Stomach smooth muscle (tissue), 2 donors: ENCODE data around the gene FA2H.

Experiments used
- H3K27ac ChIP-seq: one replicate; pipeline ENCODE4 v1.7.0; 2013; ENCODE audit warnings: mild to moderate bottlenecking, low read length, inconsistent platforms
- H3K27me3 ChIP-seq, 2 donors: one replicate each; pipeline ENCODE4 v1.7.0; 2013; ENCODE audit warnings: low read length in 2 of 2; ENCODE audit not compliant: insufficient read depth in 2 of 2, control insufficient read depth in 1 of 2
- H3K36me3 ChIP-seq, 2 donors: one replicate each; pipeline ENCODE4 v1.7.0; 2013; ENCODE audit warnings: low read length in 2 of 2; ENCODE audit not compliant: control insufficient read depth in 2 of 2, insufficient read depth in 2 of 2
- H3K4me1 ChIP-seq: one replicate; pipeline ENCODE4 v1.7.0; 2013; ENCODE audit warnings: low read length; ENCODE audit not compliant: control insufficient read depth, insufficient read depth
- H3K4me3 ChIP-seq, 2 donors: one replicate each; pipeline ENCODE4 v1.7.0; 2013; ENCODE audit warnings: low read length in 2 of 2
- H3K9ac ChIP-seq, 2 donors: one replicate each; pipeline ENCODE4 v1.7.0; 2013; ENCODE audit warnings: low read length in 2 of 2, mild to moderate bottlenecking in 1 of 2
- H3K9me3 ChIP-seq, 2 donors: one replicate each; pipeline ENCODE4 v1.7.0; 2013; ENCODE audit warnings: low read length in 2 of 2; ENCODE audit not compliant: control insufficient read depth in 2 of 2
- donor health status: healthy.
- donor health status: Pancreatic carcinoma.

FA2H gene

DNA sequence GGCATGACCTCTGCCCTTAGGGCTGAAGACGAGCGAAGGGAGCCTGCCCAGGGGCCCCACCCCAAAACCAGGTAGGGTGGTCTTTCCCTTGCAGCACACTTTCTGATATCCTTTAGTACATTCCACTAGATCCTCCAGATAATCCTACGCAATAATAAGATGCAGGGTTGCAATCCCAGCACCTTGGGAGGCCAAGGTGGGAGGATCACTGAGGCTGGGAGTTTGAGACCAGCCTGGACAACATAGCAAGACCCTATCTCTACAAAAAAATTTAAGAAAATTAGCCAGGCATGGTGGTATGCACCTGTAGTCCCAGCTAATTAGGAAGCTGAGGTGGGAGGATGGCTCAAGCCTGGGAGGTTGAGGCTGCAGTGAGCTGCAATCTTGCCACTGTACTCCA is 39.1 kb downstream of the FA2H start:
- H3K9ac ChIP-seq, result no peak overlapping the region
- no peaks in the 10 kb centered on the region for H3K36me3 ChIP-seq
- no peak overlapping the region for H3K4me3 ChIP-seq
- no peaks in the 10 kb centered on the region for H3K4me1 ChIP-seq
- H3K9me3 ChIP-seq, result no peaks in the 10 kb centered on the region
- peaks cover 2% of the 10 kb centered on the region in 2 donors for H3K27me3 ChIP-seq
- H3K27ac ChIP-seq, result no peak overlapping the region

DNA sequence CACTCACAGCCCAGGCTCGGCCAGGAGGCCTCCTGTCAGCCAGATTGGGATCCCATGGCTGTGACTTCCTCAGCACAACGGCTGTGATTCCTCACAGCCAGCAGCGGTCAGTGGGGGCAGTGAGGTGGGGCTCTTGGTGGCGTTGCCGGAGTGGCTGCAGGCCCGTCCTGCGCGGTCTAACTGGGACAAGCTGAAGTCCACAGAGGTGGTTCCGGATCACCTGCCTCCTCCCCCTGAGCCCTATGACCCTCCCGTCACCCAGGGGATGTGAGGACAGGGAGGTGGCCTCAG is 39.5 kb downstream of the FA2H start:
- H3K4me3 ChIP-seq, result no peak overlapping the region
- H3K9me3 ChIP-seq, result no peaks in the 10 kb centered on the region
- no peaks in the 10 kb centered on the region for H3K4me1 ChIP-seq
- H3K36me3 ChIP-seq, result no peaks in the 10 kb centered on the region
- peaks cover 2% of the 10 kb centered on the region in 2 donors for H3K27me3 ChIP-seq
- no peak overlapping the region for H3K9ac ChIP-seq
- no peak overlapping the region for H3K27ac ChIP-seq

DNA sequence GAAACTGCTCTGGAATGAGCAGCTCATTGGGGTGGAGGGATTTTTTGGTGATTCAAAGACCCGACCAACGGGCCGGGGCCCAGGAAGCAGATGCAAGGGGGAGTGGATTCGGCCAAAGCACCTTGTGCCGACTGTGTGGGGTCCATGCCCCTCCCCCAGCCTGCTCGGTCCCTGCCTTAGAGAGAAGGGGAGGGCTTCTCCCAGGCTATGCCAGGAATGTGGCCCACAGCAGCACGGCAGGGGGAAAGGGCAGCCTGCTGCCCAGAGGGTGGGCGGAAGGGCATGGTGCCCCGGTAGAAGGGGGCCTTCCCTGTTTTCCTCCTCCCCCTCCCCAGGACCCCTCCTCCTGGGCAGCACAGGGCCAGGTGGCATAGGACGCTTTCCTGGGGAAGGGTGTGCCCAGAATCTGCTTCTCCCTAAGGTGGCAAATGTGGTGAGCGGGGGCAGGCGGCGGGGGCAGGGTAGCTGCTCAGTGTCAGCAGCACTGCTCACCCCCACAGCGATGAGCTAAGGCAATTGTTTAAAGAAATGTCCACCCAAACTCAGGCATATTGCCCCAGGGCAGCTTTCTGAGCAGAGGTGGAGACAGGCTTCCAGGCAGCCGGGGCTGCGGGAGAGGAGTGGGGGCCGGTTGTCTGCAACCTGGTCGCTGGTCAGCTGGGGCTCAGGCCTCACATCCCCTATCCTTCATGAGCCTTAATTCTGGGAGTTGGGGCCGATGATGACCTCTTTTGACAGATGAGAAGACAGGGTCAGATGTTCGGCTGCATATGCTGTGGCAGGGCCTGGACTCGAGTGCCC is 40.1 kb downstream of the FA2H start:
- Histone ChIP-seq H3K36me3 (no peaks in the 10 kb centered on the region), H3K4me3 (no peak overlapping the region), H3K9ac (no peak overlapping the region), H3K4me1 (no peaks in the 10 kb centered on the region), H3K27me3 (peaks cover 2% of the 10 kb centered on the region in 2 donors), H3K9me3 (no peaks in the 10 kb centered on the region), H3K27ac (no peak overlapping the region)

DNA sequence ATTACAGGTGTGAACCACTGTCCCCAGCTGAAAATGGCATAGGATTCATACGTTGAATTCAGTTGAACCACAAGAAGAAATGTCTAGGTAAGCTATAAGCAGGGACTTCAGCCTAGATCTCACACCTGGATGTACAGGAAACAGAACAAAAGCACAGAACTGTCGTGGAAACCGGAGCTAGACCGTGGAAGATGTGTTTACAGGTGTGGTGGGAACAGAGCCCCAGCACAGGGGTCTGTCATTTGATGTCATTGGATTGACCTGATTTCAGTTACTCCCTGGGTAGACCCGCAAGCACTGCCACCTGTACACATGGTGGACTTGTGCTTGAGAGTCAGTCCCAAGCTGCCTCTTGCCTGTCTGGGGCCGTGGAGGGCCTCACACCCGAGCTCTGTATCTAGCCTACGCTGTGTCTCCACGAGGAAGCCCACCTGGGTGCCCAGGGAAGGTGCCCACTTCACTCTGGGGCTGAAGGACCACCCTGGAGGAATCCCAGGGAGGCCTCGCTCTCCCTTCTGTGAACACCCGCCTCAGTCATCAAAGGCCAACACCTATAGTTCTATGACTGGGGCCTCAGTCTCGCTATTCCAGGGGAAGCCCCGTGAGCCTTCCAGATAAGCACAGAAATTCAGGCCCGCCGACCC is 41.8 kb downstream of the FA2H start:
- no peak overlapping the region for H3K9ac ChIP-seq
- H3K4me1 ChIP-seq, result no peaks in the 10 kb centered on the region
- H3K27ac ChIP-seq, result no peak overlapping the region
- no peaks in the 10 kb centered on the region for H3K9me3 ChIP-seq
- H3K27me3 ChIP-seq, result peaks cover 0 to 2% of the 10 kb centered on the region in 2 donors
- no peak overlapping the region for H3K4me3 ChIP-seq
- H3K36me3 ChIP-seq, result no peaks in the 10 kb centered on the region

DNA sequence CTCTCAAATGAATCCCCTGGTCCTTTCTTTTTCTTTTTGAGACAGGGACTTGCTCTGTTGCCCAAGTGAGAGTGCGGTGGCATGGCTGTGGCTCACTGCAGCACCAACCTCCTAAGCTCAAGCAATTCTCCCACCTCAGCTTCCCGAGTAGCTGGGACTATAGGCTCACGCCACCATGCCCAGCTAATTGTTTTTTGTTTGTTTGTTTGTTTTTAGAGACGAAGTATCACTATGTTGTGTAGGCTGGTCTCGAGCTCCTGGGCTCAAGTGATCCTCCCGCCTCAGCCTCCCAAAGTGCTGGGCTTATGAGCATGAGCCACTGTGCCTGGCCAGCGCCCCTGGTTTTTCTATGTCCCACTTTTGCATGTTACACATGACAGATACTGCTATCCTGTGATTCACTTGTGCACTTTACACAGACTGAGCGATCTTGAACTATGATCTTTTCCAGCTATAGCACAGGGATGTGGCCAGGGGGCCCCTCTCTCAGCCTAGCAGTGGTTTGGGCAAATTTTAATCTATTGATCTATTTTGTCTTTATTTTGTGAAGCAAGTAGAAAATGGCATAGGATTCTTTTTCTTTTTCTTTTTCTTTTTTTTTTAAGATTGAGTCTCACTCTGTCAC is 42.7 kb downstream of the FA2H start:
- Histone ChIP-seq H3K4me3 (no peak overlapping the region), H3K36me3 (no peaks in the 10 kb centered on the region), H3K27ac (no peak overlapping the region), H3K9me3 (peaks cover under 1 to 3% of the 10 kb centered on the region in 2 donors), H3K9ac (no peak overlapping the region), H3K4me1 (no peaks in the 10 kb centered on the region), H3K27me3 (no peaks in the 10 kb centered on the region)

DNA sequence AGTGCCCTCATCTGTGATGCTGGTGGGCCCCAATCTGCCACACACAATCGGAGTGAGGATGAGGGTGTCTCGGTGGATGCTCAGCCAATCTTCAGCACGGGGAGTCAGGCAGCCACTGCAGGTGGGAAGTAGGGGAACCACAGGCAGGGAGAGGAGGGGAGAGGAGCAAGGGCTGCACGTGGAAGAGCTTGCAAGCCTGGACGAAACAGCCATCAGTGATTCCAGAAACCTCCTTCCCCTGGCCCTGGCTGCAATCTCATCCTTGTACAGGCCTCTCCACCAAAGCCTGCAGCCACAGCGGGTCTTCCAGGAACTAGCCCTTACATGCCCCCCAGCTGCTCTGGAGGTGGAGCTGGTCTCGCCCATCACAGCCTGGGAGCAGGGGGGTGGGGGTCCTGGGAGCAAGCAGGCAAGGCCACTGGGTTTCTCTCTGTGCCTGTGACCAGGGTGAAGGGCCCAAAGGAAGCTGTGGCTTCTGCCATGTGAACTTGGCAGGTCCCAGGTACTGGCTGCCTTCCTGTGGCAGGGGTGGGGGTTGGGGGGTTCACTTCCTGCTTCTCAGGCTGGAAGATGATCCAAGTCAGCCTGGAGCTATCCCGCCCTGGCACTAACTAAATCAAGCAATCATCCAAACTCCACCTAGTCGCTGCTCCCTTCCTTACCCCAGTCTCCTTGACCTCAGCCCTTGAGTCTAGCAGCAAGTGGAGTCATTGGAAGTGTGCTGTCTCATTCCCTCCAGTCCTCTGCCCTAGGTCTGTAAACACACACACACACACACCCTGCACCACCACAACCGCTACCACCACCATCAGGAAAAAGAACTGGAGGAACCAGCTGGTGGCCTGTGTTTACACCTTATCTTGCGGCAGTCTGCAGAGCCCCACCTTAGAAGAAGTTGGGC is 44.6 kb downstream of the FA2H start:
- H3K4me1 ChIP-seq, result no peaks in the 10 kb centered on the region
- H3K9me3 ChIP-seq, result peaks cover 5 to 9% of the 10 kb centered on the region in 2 donors
- H3K4me3 ChIP-seq, result no peak overlapping the region
- no peaks in the 10 kb centered on the region for H3K27me3 ChIP-seq
- H3K27ac ChIP-seq, result no peak overlapping the region
- H3K9ac ChIP-seq, result no peak overlapping the region
- no peaks in the 10 kb centered on the region for H3K36me3 ChIP-seq

DNA sequence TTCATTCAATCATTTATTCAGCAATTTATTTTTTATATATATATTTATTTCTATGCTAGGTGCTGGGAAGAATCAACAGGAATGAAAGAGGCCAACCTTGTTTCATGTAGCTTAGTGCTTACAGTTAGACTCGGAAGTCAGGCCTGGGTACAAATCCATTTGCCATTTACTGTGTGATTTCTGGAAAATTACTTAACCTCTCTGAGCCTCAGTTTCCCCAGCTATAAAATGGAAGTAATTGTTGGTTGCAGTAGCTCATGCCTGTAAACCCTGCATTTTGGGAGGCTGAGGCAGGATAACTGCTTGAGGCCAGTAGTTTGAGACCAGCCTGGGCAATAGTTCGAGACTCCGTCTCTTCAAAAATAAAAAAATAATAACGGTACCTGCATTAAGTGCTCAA is 46.7 kb downstream of the FA2H start:
- Histone ChIP-seq H3K27ac (no peak overlapping the region), H3K36me3 (no peaks in the 10 kb centered on the region), H3K4me3 (no peak overlapping the region), H3K27me3 (peaks cover 0 to 3% of the 10 kb centered on the region in 2 donors), H3K4me1 (no peaks in the 10 kb centered on the region), H3K9me3 (peaks cover 5 to 9% of the 10 kb centered on the region in 2 donors), H3K9ac (no peak overlapping the region)

DNA sequence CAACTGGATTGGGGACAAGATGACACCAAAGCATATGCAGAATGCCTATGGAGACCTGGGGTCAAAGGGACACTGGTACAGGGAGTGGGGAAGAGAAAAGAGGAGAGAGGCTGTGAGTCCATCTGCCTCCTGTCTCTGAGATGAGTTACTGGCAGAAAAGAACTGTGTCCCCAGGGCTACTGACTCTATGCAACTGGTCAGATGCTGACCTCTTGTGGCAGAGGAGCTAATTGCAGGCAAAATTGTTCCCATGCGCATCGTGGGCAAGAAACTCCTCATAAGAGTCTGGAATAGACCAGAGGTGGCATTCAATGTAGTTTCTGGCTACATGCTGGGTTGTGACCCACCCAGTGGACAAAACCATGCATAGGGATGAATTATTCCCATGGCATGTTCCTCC is 47.9 kb downstream of the FA2H start:
- H3K9ac ChIP-seq, result no peak overlapping the region
- H3K4me3 ChIP-seq, result no peak overlapping the region
- H3K27me3 ChIP-seq, result peaks cover 0 to 3% of the 10 kb centered on the region in 2 donors
- no peak overlapping the region for H3K27ac ChIP-seq
- no peaks in the 10 kb centered on the region for H3K36me3 ChIP-seq
- peaks cover 5 to 9% of the 10 kb centered on the region in 2 donors for H3K9me3 ChIP-seq
- H3K4me1 ChIP-seq, result no peaks in the 10 kb centered on the region

DNA sequence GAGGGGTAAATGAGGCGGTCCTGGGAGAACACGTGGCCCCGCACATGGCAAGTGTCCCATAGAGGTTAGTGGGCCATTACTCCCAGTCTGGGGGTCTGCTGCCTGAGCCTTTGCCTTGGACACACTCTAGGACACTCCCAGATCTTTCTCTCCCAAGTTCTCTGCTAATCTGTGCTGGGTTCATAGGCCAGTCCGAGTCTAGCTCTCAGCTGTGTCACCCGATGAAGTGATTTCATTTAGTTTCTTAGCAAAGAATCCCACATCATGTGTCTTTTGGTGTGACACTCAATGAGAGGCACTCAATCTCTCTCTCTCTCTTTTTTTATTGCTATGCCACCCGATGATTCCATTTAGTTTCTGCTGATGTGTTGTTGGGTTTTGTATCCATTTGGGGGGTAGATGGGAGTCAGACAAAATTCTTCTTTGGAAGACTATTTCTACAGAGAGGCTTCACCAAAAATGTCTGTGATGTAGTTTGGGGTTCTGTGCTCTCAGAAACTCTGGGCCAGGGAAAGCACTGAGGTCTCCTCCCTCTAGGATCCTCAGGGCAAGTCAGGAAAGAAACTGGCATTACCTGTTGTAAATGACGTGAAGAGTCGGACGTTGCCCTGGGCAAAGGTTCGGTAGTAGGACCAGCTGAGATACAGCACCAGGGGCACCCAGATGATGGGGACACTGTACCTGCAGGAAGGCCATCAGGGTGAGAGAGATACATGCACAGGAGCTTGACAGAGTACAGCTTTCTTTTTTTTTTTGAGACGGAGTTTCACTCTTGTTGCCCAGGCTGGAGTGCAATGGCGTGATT is 48.8 kb downstream of the FA2H start:
- Histone ChIP-seq H3K9ac (no peak overlapping the region), H3K9me3 (peaks cover 5 to 9% of the 10 kb centered on the region in 2 donors), H3K4me3 (no peak overlapping the region), H3K27ac (no peak overlapping the region), H3K27me3 (peaks cover 0 to 3% of the 10 kb centered on the region in 2 donors), H3K4me1 (no peaks in the 10 kb centered on the region), H3K36me3 (no peaks in the 10 kb centered on the region)
